HepG2 (cell line): ENCODE measurements around the gene SPTBN4.

Experiments
- ATF6 ChIP-seq: sonication (generic); formaldehyde crosslinking; conservative IDR thresholded peaks from 2 replicates; pipeline ENCODE4 v1.4.0; 2020; ENCODE audit warnings: missing genetic modification reagents
- CTCF ChIP-seq: sonication (generic); formaldehyde crosslinking; IDR thresholded peaks from 2 replicates; pipeline ENCODE4 v1.5.0; 2020; ENCODE audit warnings: mild to moderate bottlenecking, missing genetic modification reagents, moderate library complexity
- DPF2 ChIP-seq: sonication (generic); formaldehyde crosslinking; IDR thresholded peaks from 2 replicates; pipeline ENCODE4 v1.4.0; 2020; ENCODE audit warnings: mild to moderate bottlenecking, low read depth, missing genetic modification reagents, borderline replicate concordance
- EP300 ChIP-seq, 3 experiments: sonication (generic) in 1 of 3; formaldehyde crosslinking in 1 of 3; IDR thresholded peaks; 2 replicates each; pipeline versions ENCODE4 v1.5.1 to v1.6.1; 2011 to 2020; ENCODE audit warnings: low read depth in 2 of 3, low read length in 2 of 3, borderline replicate concordance in 1 of 3, improper control_type of control experiment in 1 of 3, mild to moderate bottlenecking in 1 of 3, missing genetic modification reagents in 1 of 3, moderate library complexity in 1 of 3
- EZH2 ChIP-seq: conservative IDR thresholded peaks from 2 replicates; pipeline ENCODE4 v1.6.1; 2012; ENCODE audit warnings: mild to moderate bottlenecking, low read depth, low read length, moderate library complexity
- MAZ ChIP-seq, 2 experiments: sonication (generic) in 1 of 2; formaldehyde crosslinking in 1 of 2; IDR thresholded peaks; 2 replicates each; pipeline versions ENCODE4 v1.5.0 to v1.6.1; 2012 to 2020; ENCODE audit warnings: low read depth in 2 of 2, mild to moderate bottlenecking in 2 of 2, borderline replicate concordance in 1 of 2, improper control_type of control experiment in 1 of 2, low read length in 1 of 2, missing genetic modification reagents in 1 of 2, moderate library complexity in 1 of 2
- NCOA2 ChIP-seq: sonication (generic); formaldehyde crosslinking; IDR thresholded peaks from 2 replicates; pipeline ENCODE4 v1.8.0; 2022; ENCODE audit warnings: inconsistent platforms
- RXRB ChIP-seq: IDR thresholded peaks from 2 replicates; pipeline ENCODE4 v1.6.1; 2016; ENCODE audit warnings: borderline replicate concordance, missing genetic modification reagents, missing compliant biosample characterization
- SP1 ChIP-seq, 2 experiments: fragments of 450-650 bp in 1 of 2; sonication (generic) in 1 of 2; formaldehyde crosslinking in 1 of 2; IDR thresholded peaks; 2 replicates each; pipeline versions ENCODE4 v1.4.0 to v1.6.1; 2016 to 2020; ENCODE audit warnings: missing genetic modification reagents in 1 of 2
- ZNF337 ChIP-seq: sonication (generic); formaldehyde crosslinking; IDR thresholded peaks from 2 replicates; pipeline ENCODE4 v1.5.1; 2020; ENCODE audit warnings: missing genetic modification reagents, low read depth, mild to moderate bottlenecking, borderline replicate concordance
- ZNF619 ChIP-seq: sonication (generic); formaldehyde crosslinking; IDR thresholded peaks from 2 replicates; pipeline ENCODE4 v1.4.0; 2020; ENCODE audit warnings: mild to moderate bottlenecking, missing genetic modification reagents
- TF ChIP-seq, protein P1 (sequence below): sonication (generic); formaldehyde crosslinking; IDR thresholded peaks from 2 replicates; pipeline ENCODE4 v1.4.0; 2020; ENCODE audit warnings: missing genetic modification reagents

GRCh38 chr19:40556953-40557530 is 90.2 kb downstream of the SPTBN4 start:
- TF ChIP-seq ZNF337 (CRISPR knock-in tag) (no peak), RXRB (CRISPR knock-in tag) (no peak), NCOA2 (no peak), MAZ (IDR thresholded peaks at IDR 0.05; ENCODE audit: borderline replicate concordance, low read depth, low read length) (no peak), MAZ (CRISPR knock-in tag; IDR thresholded peaks at IDR 0.05; ENCODE audit: low read depth) (no peak), EZH2 (no peak), ZNF619 (CRISPR knock-in tag) (no peak), CTCF (CRISPR knock-in tag) (no peak), DPF2 (CRISPR knock-in tag) (no peak), SP1 (IDR thresholded peaks at IDR 0.05) (no peak), SP1 (CRISPR knock-in tag; IDR thresholded peaks at IDR 0.05) (no peak), ATF6 (CRISPR knock-in tag) (no peak), EP300 (IDR thresholded peaks at IDR 0.05; ENCODE audit: low read depth in 2 of 2, low read length in 2 of 2) (no peak), EP300 (CRISPR knock-in tag; IDR thresholded peaks at IDR 0.05; ENCODE audit: borderline replicate concordance) (no peak)
- TF ChIP-seq, protein P1, sequence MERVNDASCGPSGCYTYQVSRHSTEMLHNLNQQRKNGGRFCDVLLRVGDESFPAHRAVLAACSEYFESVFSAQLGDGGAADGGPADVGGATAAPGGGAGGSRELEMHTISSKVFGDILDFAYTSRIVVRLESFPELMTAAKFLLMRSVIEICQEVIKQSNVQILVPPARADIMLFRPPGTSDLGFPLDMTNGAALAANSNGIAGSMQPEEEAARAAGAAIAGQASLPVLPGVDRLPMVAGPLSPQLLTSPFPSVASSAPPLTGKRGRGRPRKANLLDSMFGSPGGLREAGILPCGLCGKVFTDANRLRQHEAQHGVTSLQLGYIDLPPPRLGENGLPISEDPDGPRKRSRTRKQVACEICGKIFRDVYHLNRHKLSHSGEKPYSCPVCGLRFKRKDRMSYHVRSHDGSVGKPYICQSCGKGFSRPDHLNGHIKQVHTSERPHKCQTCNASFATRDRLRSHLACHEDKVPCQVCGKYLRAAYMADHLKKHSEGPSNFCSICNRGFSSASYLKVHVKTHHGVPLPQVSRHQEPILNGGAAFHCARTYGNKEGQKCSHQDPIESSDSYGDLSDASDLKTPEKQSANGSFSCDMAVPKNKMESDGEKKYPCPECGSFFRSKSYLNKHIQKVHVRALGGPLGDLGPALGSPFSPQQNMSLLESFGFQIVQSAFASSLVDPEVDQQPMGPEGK (CRISPR knock-in tag), result no peak
